ENCODE results near the gene AGRN. TPM values are rescaled to one million over a fixed set of nuclear protein-coding genes. Genes with fewer than 3 reads are reported as not detected.

AGRN gene
- total RNA-seq, 2 experiments from 2014 or later: 22.7 to 24.4 TPM

DNA sequence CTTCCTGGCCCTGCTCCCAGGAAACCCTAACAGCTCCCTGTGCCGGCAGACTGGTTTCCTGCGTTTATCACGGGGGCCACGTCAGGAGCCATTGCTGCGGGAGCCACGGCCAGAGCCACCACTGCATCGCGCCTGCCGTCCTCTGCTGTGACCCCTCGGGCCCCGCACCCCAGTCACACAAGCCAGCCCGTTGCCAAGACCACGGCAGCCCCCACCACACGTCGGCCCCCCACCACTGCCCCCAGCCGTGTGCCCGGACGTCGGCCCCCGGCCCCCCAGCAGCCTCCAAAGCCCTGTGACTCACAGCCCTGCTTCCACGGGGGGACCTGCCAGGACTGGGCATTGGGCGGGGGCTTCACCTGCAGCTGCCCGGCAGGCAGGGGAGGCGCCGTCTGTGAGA is 28.0 kb downstream of the AGRN start:
- CTCF ChIA-PET: no interaction called here
- H3K4me1 Mint-ChIP-seq: no peaks in the 10 kb centered on the region
- peaks cover 2% of the 10 kb centered on the region for H3K36me3 Mint-ChIP-seq (ENCODE audit: low read depth)
- ATAC-seq (no peak), DNase-seq (no peak)
- H3K4me3 Mint-ChIP-seq: no peak overlapping the region
- no peaks in the 10 kb centered on the region for H3K27me3 Mint-ChIP-seq
- H3K27ac Mint-ChIP-seq: no peak overlapping the region
- no peaks in the 10 kb centered on the region for H3K9me3 Mint-ChIP-seq (ENCODE audit: low read depth)
- intact Hi-C loops (cut with DNase I, micrococcal nuclease): no loop called here
- POLR2A ChIA-PET: no interaction called here

DNA sequence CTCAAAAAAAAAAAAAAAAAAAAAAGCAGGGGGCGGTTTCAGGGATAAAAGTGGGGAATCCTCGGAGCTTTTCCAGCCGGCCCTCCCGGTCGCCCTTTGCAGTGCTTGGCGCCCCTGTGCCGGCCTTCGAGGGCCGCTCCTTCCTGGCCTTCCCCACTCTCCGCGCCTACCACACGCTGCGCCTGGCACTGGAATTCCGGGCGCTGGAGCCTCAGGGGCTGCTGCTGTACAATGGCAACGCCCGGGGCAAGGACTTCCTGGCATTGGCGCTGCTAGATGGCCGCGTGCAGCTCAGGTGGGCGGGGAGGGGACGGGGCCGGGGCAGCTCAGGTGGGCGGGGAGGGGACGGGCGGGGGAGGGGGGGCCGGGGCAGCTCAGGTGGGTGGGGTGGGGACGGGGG is 28.8 kb downstream of the AGRN start:
- DNase-seq (no peak), ATAC-seq (no peak)
- POLR2A ChIA-PET: no interaction called here
- intact Hi-C loops (cut with DNase I, micrococcal nuclease): no loop called here
- CTCF ChIA-PET: no interaction called here
- Mint-ChIP-seq H3K4me3 (no peak overlapping the region), H3K4me1 (no peaks in the 10 kb centered on the region), H3K27ac (no peak overlapping the region), H3K36me3 (ENCODE audit: low read depth) (peaks cover 2% of the 10 kb centered on the region), H3K9me3 (ENCODE audit: low read depth) (no peaks in the 10 kb centered on the region), H3K27me3 (no peaks in the 10 kb centered on the region)

DNA sequence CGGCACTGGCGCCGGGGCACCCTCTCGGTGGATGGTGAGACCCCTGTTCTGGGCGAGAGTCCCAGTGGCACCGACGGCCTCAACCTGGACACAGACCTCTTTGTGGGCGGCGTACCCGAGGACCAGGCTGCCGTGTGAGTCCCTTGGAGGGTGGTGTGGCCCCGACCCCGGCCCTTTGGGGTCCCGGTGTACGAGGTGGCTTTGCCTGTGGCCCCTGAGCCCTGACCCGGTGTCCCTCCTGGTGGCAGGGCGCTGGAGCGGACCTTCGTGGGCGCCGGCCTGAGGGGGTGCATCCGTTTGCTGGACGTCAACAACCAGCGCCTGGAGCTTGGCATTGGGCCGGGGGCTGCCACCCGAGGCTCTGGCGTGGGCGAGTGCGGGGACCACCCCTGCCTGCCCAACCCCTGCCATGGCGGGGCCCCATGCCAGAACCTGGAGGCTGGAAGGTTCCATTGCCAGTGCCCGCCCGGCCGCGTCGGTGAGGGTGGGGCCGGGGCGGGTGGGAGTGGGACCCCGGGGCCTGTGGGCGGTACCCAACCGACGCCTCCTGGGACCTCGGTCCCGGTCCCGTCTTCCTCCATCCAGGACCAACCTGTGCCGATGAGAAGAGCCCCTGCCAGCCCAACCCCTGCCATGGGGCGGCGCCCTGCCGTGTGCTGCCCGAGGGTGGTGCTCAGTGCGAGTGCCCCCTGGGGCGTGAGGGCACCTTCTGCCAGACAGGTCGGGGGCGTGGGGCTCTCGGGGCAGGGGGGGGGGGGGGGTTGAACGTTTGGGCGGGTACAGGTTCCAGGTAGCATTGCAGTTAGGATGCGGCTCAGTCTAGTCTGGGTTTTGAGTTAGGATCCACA is 29.6 kb downstream of the AGRN start:
- H3K27me3 Mint-ChIP-seq: no peaks in the 10 kb centered on the region

DNA sequence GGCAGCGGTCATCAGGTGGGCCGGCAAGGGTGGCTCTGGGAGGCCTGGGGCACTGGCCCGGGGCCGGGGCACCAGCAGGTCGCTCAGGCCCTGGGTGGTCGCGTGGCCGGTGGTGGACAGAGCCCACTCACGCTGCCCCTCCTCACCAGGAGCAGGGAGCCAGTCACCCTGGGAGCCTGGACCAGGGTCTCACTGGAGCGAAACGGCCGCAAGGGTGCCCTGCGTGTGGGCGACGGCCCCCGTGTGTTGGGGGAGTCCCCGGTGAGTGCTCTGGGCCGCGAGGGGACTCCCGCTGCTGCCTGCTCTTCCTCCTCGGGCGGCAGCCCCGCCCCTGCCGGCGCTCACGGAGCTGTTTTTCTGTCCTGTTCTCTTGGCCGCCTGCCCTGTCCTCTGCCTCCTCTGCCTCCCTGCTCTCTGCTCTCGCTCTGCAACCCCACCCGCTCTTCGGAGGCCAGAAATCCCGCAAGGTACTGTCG is 30.7 kb downstream of the AGRN start:
- H3K27ac Mint-ChIP-seq: no peak overlapping the region
- POLR2A ChIA-PET: no interaction called here
- H3K4me3 Mint-ChIP-seq: no peak overlapping the region
- H3K36me3 Mint-ChIP-seq (ENCODE audit: low read depth): no peaks in the 10 kb centered on the region
- DNase-seq: no peak
- no peaks in the 10 kb centered on the region for H3K27me3 Mint-ChIP-seq
- intact Hi-C loops (cut with DNase I, micrococcal nuclease): no loop called here
- CTCF ChIA-PET: no interaction called here
- H3K4me1 Mint-ChIP-seq: no peaks in the 10 kb centered on the region
- ATAC-seq: no peak
- no peaks in the 10 kb centered on the region for H3K9me3 Mint-ChIP-seq (ENCODE audit: low read depth)

More for the DNA sequence above, 29.6 kb downstream of the AGRN start:
- intact Hi-C loops (cut with DNase I, micrococcal nuclease): no loop called here
- Mint-ChIP-seq H3K27ac (no peak overlapping the region), H3K36me3 (ENCODE audit: low read depth) (peaks cover 2% of the 10 kb centered on the region), H3K4me3 (no peak overlapping the region), H3K9me3 (ENCODE audit: low read depth) (no peaks in the 10 kb centered on the region), H3K4me1 (no peaks in the 10 kb centered on the region)
- no peak for DNase-seq
- ATAC-seq: no peak
- ChIA-PET CTCF (interaction anchor here (0.7 kb wide), 1 partner anchor 352 kb away, joined by 3 read pairs; no protein-coding TSS in a partner anchor), POLR2A (no interaction called here)

DNA sequence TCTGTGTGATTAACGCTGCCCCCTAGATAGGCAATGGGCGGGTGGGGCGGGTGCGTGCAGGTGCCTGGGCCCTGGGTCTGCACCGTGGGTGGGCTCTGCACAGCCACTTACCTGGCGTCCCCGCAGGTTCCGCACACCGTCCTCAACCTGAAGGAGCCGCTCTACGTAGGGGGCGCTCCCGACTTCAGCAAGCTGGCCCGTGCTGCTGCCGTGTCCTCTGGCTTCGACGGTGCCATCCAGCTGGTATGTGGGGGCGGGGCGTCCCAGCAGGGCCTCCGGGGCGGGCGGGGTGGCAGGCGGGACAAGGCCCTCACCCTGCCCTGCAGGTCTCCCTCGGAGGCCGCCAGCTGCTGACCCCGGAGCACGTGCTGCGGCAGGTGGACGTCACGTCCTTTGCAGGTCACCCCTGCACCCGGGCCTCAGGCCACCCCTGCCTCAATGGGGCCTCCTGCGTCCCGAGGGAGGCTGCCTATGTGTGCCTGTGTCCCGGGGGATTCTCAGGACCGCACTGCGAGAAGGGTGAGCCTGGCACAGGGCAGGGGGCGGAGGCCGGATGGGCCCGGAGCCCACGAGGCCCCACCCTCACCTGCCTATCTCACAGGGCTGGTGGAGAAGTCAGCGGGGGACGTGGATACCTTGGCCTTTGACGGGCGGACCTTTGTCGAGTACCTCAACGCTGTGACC is 31.3 kb downstream of the AGRN start:
- intact Hi-C loops (cut with DNase I, micrococcal nuclease): no loop called here
- CTCF ChIA-PET: no interaction called here
- no peak for ATAC-seq
- no peaks in the 10 kb centered on the region for H3K9me3 Mint-ChIP-seq (ENCODE audit: low read depth)
- no peaks in the 10 kb centered on the region for H3K27me3 Mint-ChIP-seq
- POLR2A ChIA-PET: no interaction called here
- no peak for DNase-seq
- H3K4me3 Mint-ChIP-seq: no peak overlapping the region
- H3K36me3 Mint-ChIP-seq (ENCODE audit: low read depth): no peaks in the 10 kb centered on the region
- H3K4me1 Mint-ChIP-seq: no peaks in the 10 kb centered on the region
- no peak overlapping the region for H3K27ac Mint-ChIP-seq

DNA sequence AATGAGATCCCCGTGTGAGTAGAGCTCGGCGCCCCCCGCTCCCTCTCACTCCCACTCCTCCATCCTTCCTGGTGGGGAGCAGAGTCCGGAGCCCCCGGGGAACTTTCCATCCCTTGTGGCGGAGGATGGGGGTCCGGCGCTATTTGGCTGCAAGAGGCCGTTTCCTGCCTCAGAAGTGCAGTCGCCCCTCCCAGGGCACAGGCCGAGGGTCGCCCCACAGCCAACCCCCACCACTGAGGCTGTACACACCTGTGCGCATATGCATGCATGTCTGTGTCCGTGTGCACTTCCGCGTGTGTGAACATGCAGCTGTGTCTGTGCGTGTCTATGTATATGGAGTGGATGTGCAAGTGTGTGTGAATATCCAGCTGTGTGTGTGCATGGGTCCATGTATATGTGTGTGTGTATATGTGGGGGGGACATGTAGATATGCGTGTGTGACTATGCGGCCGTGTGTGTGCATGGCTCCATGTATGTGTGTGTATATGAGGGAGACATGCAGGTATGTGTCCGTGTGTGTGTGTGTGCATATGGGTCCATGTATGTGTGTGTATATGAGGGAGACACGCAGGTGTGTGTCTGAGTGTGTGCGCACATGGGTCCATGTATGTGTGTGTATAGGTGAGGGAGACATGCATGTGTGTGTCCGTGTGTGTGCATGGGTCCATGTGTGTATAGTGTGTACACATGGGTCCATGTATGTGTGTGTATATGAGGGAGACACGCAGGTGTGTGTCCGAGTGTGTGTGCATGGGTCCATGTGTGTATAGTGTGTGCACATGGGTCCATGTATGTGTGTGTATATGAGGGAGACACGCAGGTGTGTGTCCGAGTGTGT is 32.3 kb downstream of the AGRN start:
- intact Hi-C loops (cut with DNase I, micrococcal nuclease): no loop called here
- Mint-ChIP-seq H3K9me3 (ENCODE audit: low read depth) (no peaks in the 10 kb centered on the region), H3K27me3 (no peaks in the 10 kb centered on the region), H3K4me3 (no peak overlapping the region), H3K36me3 (ENCODE audit: low read depth) (no peaks in the 10 kb centered on the region), H3K4me1 (no peaks in the 10 kb centered on the region), H3K27ac (no peak overlapping the region)
- CTCF ChIA-PET: no interaction called here
- POLR2A ChIA-PET: no interaction called here
- no peak for DNase-seq
- no peak for ATAC-seq

DNA sequence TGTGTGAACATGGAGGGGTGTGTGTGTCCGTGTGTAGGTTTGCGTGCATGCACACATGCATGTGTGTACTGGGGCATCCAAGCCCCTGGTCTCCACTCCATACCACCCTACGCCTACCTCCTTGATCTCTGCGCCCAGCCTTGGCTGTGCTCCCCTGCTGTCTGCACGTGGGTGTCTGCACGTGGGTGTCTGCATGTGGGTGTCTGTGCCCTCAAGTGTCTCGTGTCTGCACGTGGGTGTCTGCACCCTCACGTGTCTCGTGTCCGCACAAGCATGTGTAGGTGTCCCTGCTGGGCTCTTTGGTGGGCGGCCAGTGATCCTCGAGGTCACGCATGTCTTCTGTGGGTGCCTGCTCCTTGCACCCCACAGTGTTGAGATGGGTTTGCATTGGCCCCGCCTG is 33.1 kb downstream of the AGRN start:
- intact Hi-C loops (cut with DNase I, micrococcal nuclease): no loop called here
- no peak for ATAC-seq
- ChIA-PET POLR2A (no interaction called here), CTCF (no interaction called here)
- Mint-ChIP-seq H3K27ac (no peak overlapping the region), H3K4me1 (no peaks in the 10 kb centered on the region), H3K9me3 (ENCODE audit: low read depth) (no peaks in the 10 kb centered on the region), H3K27me3 (peaks cover 5% of the 10 kb centered on the region), H3K4me3 (no peak overlapping the region), H3K36me3 (ENCODE audit: low read depth) (no peaks in the 10 kb centered on the region)
- no peak for DNase-seq

DNA sequence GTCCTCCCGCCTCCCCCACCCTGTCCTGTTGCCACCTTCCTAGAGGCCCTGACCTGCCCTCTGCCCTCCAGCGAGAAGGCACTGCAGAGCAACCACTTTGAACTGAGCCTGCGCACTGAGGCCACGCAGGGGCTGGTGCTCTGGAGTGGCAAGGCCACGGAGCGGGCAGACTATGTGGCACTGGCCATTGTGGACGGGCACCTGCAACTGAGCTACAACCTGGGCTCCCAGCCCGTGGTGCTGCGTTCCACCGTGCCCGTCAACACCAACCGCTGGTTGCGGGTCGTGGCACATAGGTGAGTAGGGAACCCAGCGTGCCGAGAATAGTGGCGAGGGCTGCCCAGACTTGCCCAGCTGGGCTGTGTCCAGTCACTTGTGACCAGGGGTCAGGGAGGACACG is 33.8 kb downstream of the AGRN start:
- peaks cover 3% of the 10 kb centered on the region for H3K4me1 Mint-ChIP-seq
- no peak overlapping the region for H3K4me3 Mint-ChIP-seq
- no peaks in the 10 kb centered on the region for H3K9me3 Mint-ChIP-seq (ENCODE audit: low read depth)
- DNase-seq (no peak), ATAC-seq (no peak)
- no peaks in the 10 kb centered on the region for H3K36me3 Mint-ChIP-seq (ENCODE audit: low read depth)
- no peak overlapping the region for H3K27ac Mint-ChIP-seq
- H3K27me3 Mint-ChIP-seq: peaks cover 12% of the 10 kb centered on the region
- intact Hi-C loops (cut with DNase I, micrococcal nuclease): no loop called here
- POLR2A ChIA-PET: no interaction called here
- CTCF ChIA-PET: no interaction called here

DNA sequence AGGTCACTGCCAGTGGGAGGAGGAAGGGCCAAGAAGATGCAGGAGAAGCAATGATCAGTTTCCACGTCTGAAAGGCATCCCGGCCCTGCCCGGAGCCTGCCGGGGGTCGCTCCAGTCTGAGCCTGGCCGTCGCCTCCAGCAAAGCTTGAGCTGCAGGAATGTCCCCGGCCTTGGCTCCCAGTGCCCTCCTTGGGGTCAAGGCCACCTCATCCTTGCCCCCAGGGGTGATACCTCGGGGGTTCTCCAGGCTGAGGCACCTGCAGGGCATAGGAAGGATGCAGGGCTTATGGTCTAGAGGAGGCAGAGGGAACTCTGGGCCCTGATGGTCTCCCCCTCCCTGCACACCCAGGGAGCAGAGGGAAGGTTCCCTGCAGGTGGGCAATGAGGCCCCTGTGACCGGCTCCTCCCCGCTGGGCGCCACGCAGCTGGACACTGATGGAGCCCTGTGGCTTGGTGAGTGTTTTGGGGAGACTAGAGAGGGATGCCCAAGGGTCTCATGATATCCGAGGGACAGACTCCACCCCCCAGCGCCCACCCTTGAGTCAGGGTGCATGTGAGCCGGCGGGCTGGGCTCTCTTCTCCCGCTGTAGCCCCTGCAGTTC is 34.3 kb downstream of the AGRN start:
- no peak for DNase-seq
- H3K27ac Mint-ChIP-seq: no peak overlapping the region
- no peak overlapping the region for H3K4me3 Mint-ChIP-seq
- no peak for ATAC-seq
- intact Hi-C loops (cut with DNase I, micrococcal nuclease): no loop called here
- peaks cover 7% of the 10 kb centered on the region for H3K4me1 Mint-ChIP-seq
- H3K9me3 Mint-ChIP-seq (ENCODE audit: low read depth): no peaks in the 10 kb centered on the region
- H3K36me3 Mint-ChIP-seq (ENCODE audit: low read depth): no peaks in the 10 kb centered on the region
- H3K27me3 Mint-ChIP-seq: peaks cover 14% of the 10 kb centered on the region
- POLR2A ChIA-PET: no interaction called here
- CTCF ChIA-PET: no interaction called here

DNA sequence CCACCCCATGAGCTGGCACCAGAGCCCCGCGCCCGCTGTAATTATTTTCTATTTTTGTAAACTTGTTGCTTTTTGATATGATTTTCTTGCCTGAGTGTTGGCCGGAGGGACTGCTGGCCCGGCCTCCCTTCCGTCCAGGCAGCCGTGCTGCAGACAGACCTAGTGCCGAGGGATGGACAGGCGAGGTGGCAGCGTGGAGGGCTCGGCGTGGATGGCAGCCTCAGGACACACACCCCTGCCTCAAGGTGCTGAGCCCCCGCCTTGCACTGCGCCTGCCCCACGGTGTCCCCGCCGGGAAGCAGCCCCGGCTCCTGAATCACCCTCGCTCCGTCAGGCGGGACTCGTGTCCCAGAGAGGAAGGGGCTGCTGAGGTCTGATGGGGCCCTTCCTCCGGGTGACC is 35.1 kb downstream of the AGRN start:
- POLR2A ChIA-PET: no interaction called here
- Mint-ChIP-seq H3K4me3 (no peak overlapping the region), H3K27me3 (peaks cover 15% of the 10 kb centered on the region), H3K4me1 (peaks cover 7% of the 10 kb centered on the region), H3K27ac (no peak overlapping the region), H3K36me3 (ENCODE audit: low read depth) (no peaks in the 10 kb centered on the region), H3K9me3 (ENCODE audit: low read depth) (no peaks in the 10 kb centered on the region)
- CTCF ChIA-PET: no interaction called here
- DNase-seq: no peak
- intact Hi-C loops (cut with DNase I, micrococcal nuclease): no loop called here
- no peak for ATAC-seq

DNA sequence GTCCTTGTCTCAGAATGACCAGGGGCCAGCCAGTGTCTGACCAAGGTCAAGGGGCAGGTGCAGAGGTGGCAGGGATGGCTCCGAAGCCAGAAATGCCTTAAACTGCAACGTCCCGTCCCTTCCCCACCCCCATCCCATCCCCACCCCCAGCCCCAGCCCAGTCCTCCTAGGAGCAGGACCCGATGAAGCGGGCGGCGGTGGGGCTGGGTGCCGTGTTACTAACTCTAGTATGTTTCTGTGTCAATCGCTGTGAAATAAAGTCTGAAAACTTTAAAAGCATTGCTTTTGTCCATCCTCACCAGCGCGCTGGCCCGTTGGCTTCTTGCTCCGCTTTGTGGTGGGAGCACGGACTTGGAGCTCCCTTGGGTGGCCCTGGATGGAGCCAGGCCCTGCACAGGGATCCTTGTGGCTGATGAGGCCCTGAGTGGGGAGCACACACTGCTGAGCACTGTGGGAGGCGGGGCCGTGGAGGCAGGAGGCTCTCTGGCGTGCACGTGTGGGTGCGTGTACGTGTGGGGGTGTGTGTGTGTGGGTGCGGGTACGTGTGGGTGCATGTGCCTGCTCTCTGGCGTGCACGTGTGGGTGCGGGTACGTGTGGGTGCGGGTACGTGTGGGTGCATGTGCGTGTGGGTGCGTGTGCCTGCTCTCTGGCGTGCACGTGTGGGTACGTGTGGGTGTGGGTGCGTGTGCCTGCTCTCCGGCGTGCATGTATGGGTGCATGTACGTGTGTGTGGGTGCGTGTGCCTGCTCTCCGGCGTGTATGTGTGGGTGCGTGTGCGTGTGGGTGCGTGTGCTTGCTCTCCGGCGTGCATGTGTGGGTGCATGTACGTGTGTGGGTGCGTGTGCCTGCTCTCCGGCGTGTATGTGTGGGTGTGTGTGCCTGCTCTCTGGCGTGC is 36.2 kb downstream of the AGRN start:
- ChIA-PET POLR2A (no interaction called here), CTCF (interaction anchor here (1.0 kb wide), 1 partner anchor 19 kb away, joined by 4 read pairs; no protein-coding TSS in a partner anchor)
- ATAC-seq (no peak), DNase-seq (no peak)
- H3K9me3 Mint-ChIP-seq (ENCODE audit: low read depth): no peaks in the 10 kb centered on the region
- intact Hi-C loops (cut with DNase I, micrococcal nuclease): no loop called here
- H3K27me3 Mint-ChIP-seq: peaks cover 20% of the 10 kb centered on the region
- H3K36me3 Mint-ChIP-seq (ENCODE audit: low read depth): peaks cover 9% of the 10 kb centered on the region
- H3K4me3 Mint-ChIP-seq: no peak overlapping the region
- H3K4me1 Mint-ChIP-seq: peaks cover 16% of the 10 kb centered on the region
- H3K27ac Mint-ChIP-seq: no peak overlapping the region
